GM19240 (cell line): Measurements from ENCODE around the gene C16orf96.

ENCODE experiments used
- DNase-seq: peaks from one replicate; pipeline ENCODE4 v3.0.0; 2011; ENCODE audit warnings: low spot score; ENCODE audit not compliant: insufficient read length

The C16orf96 gene

DNA sequence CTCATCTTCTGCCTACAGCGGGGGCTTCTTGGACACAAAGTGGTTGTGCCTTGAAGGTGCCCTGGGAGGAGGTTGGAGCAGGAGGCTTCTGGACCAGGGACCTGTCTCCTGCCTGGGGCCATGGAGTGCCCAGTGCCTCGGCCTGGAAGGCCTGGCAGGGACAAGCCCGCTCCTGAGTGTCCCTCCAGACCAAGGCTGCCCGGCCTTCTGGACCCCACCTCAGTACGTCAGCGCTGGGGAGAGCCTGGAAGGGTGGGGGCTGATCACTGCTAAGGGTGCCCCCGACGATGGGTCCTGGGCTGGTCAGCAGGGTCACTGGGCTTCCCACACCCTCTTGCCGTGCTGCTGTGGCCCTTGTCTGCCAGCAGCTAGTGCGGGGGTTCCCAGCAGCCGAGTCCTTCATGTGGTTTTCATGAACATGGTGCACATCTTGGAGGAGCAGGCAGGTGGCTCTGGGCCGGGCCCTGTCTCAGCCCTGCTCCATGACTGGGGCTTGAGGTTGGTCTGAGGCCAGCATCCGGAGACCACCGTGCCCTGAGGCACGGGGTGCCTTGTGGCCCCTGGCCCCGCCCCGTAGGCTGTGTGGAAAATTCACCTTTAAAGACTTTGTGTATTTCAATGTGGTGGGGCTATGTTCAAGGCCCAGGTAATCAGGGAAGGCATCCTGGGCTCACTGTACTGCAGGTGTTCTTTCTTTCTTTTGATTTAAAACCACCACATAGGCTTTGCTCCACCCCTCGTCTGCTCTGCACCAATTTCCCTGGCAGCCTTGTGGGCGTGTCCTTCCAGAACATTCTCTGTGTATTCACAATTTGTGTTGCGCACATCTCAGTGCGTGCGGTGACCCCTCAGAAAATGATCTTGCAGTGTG lies 90.9 kb downstream of the C16orf96 start:
- no peak for DNase-seq

- DNase-seq: no peak
These were observed 91.5 kb downstream of the C16orf96 start for GRCh38 chr16:4647644-4647980.

- no peak for DNase-seq
These were observed 92.8 kb downstream of the C16orf96 start for GRCh38 chr16:4648917-4649316.

DNA sequence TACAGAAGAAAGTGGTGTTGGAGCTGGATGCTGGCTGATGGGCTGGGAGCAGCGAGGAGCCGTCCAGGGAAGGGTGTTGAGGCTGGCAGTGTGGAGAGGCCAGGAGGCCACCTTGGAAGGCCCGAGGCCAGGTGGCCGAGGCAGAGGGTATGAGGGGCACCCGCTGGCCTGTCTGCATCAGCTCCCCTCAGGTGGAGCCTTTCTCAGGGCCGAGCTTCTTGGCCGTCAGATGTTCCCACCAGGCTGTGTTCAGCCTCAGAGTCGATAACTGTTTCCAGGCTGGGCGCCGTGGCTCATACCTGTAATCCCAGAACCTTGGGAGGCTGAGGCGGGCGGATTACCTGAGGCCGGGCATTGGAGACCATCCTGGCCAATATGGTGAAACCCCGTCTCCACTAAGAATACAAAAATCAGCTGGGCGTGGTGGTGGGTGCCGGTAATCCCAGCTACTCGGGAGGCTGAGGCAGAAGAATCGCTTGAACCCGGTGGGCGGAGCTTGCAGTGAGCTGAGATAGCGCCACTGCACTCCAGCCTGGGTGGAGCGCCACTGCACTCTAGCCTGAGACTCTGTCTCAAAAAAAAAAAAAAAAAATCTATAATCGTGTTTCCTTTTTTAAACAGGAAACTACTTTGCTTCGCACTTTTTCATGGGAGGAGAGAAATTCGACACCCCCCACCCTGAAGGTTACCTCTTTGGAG lies 93.8 kb downstream of the C16orf96 start:
- no peak for DNase-seq
